H1 (cell line): ENCODE measurements around the gene STEEP1. TPM values are rescaled to one million over a fixed set of nuclear protein-coding genes. Genes with fewer than 3 reads are reported as not detected.

Source experiments
- CHD7 ChIP-seq: fragments of 300-600 bp; sonication (generic); IDR thresholded peaks from 2 replicates; pipeline ENCODE4 v1.7.1; 2012; ENCODE audit warnings: low read length, moderate library complexity, mild to moderate bottlenecking, inconsistent platforms; ENCODE audit not compliant: insufficient replicate concordance
- CREB1 ChIP-seq: IDR thresholded peaks from 2 replicates; pipeline ENCODE4 v1.6.1; 2012; ENCODE audit warnings: inconsistent platforms
- EGR1 ChIP-seq: IDR thresholded peaks from 2 replicates; pipeline ENCODE4 v1.6.1; 2011; ENCODE audit warnings: low read depth, low read length, borderline replicate concordance
- HDAC6 ChIP-seq: IDR thresholded peaks from one replicate; pipeline ENCODE4 v1.7.1; 2012; ENCODE audit warnings: low read depth, mild to moderate bottlenecking, inconsistent platforms, low read length, moderate library complexity
- KDM4A ChIP-seq: IDR thresholded peaks from one replicate; pipeline ENCODE4 v1.7.1; 2012; ENCODE audit warnings: low read depth, mild to moderate bottlenecking, moderate library complexity, low read length, inconsistent platforms; ENCODE audit not compliant: severe bottlenecking
- MAX ChIP-seq: IDR thresholded peaks from 2 replicates; pipeline ENCODE4 v1.6.1; 2012; ENCODE audit warnings: inconsistent platforms
- PHF8 ChIP-seq: fragments of 200-600 bp; sonication (generic); conservative IDR thresholded peaks from 2 replicates; pipeline ENCODE4 v1.7.1; 2012; ENCODE audit warnings: low read depth, mild to moderate bottlenecking, inconsistent platforms, low read length, moderate library complexity
- SP1 ChIP-seq: IDR thresholded peaks from 2 replicates; pipeline ENCODE4 v1.6.1; 2011; ENCODE audit warnings: low read depth, low read length
- polyA plus RNA-seq, 7 experiments: library from polyadenylated mRNA; depleted of rRNA in 3 of 7; stranded (reverse) in 5 of 7; unstranded in 2 of 7; fragments of >200 nt in 5 of 7; fragments of 200-250 nt in 2 of 7; gene quantifications; 1 replicate in 5 of 7; 2 replicates in 1 of 7; 4 replicates in 1 of 7; pipeline versions ENCODE4 v1.2.1 to v1.2.3, GENCODE V29; 2011 to 2013; ENCODE audit warnings: missing spikeins in 2 of 7, mixed read lengths in 2 of 7
- total RNA-seq: library from RNA; stranded (reverse); fragmentation: NEBNext Ultra II Directional; extraction: Animal tissue kit (Norgen Biotek cat#: 25700); gene quantifications from 2 replicates; pipeline ENCODE4 v1.2.1, GENCODE V29; 2021
- TF ChIP-seq, protein P1 (sequence below): IDR thresholded peaks from 2 replicates; pipeline ENCODE4 v1.6.1; 2011; ENCODE audit warnings: low read depth, mild to moderate bottlenecking, low read length; ENCODE audit not compliant: insufficient read depth
- TF ChIP-seq, protein P2 (sequence below): IDR thresholded peaks from 2 replicates; pipeline ENCODE4 v1.6.1; 2012; ENCODE audit warnings: inconsistent platforms

Gene STEEP1
- total and polyA plus RNA-seq, 2 of the 8 experiments (the other 6 are each of a cell fraction or from before 2014, with no cell fraction given), result 9.2 to 29.7 TPM

- no peak for TF ChIP-seq CHD7
- no peak for TF ChIP-seq EGR1
- no peak for TF ChIP-seq HDAC6
- peak; percentile 94 for TF ChIP-seq KDM4A
- TF ChIP-seq CREB1, result peak; percentile 95
- TF ChIP-seq, protein P1, sequence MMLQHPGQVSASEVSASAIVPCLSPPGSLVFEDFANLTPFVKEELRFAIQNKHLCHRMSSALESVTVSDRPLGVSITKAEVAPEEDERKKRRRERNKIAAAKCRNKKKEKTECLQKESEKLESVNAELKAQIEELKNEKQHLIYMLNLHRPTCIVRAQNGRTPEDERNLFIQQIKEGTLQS, result peak; percentile 90
- 0 out of 2 replicates have a peak, but pooled peaks have one; percentile 36 for TF ChIP-seq SP1
- peak; percentile 48; the same call in 1 of the 2 replicates for TF ChIP-seq PHF8
- TF ChIP-seq, protein P2, sequence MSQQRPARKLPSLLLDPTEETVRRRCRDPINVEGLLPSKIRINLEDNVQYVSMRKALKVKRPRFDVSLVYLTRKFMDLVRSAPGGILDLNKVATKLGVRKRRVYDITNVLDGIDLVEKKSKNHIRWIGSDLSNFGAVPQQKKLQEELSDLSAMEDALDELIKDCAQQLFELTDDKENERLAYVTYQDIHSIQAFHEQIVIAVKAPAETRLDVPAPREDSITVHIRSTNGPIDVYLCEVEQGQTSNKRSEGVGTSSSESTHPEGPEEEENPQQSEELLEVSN, result no peak
- TF ChIP-seq MAX, result peak; percentile 76
Observed at GRCh38 chrX:119565107-119565663, at the start of gene STEEP1 (continued).
